HG03432 (cell line): Measurements from ENCODE around the gene MMP24.
"Not testable (repeated sequence)": the region's sequence is repeated elsewhere in the genome, so short reads cannot be mapped to it uniquely, and the experiment has no call there.

Experiments used
- ATAC-seq: cut with Tn5 transposase; IDR thresholded peaks from one replicate; pipeline ENCODE4 v1.9.1; 2021; ENCODE audit warnings: mild to moderate bottlenecking, moderate library complexity; ENCODE audit not compliant: unreplicated experiment

Gene MMP24

GRCh38 chr20:35305682-35306556 is 79.4 kb downstream of the MMP24 start:
- no peak for ATAC-seq

GRCh38 chr20:35306931-35307517 is 80.5 kb downstream of the MMP24 start:
- no peak for ATAC-seq

GRCh38 chr20:35307666-35308653 is 81.5 kb downstream of the MMP24 start:
- ATAC-seq: no peak

- no peak for ATAC-seq
Measured at GRCh38 chr20:35311409-35311808, 84.9 kb downstream of the MMP24 start.

GRCh38 chr20:35311822-35312221 is 85.3 kb downstream of the MMP24 start:
- no peak for ATAC-seq

GRCh38 chr20:35312318-35312717 is 85.8 kb downstream of the MMP24 start:
- no peak for ATAC-seq

- ATAC-seq: no peak
Measured at GRCh38 chr20:35314816-35315631, 88.5 kb downstream of the MMP24 start.

GRCh38 chr20:35315632-35316020 is 89.1 kb downstream of the MMP24 start:
- not testable (repeated sequence) for ATAC-seq

GRCh38 chr20:35316086-35316485 is 89.6 kb downstream of the MMP24 start:
- no peak for ATAC-seq

GRCh38 chr20:35317416-35318210 is 91.1 kb downstream of the MMP24 start:
- ATAC-seq: no peak

GRCh38 chr20:35318502-35319157 is 92.1 kb downstream of the MMP24 start:
- no peak for ATAC-seq

- no peak for ATAC-seq
Measured at GRCh38 chr20:35319192-35319870, 92.8 kb downstream of the MMP24 start.

GRCh38 chr20:35319871-35320197 is 93.3 kb downstream of the MMP24 start:
- no peak for ATAC-seq

GRCh38 chr20:35320396-35321126 is 94.1 kb downstream of the MMP24 start:
- ATAC-seq: no peak

GRCh38 chr20:35325401-35325800 is 98.9 kb downstream of the MMP24 start:
- no peak for ATAC-seq

- no peak for ATAC-seq
Measured at GRCh38 chr20:35326021-35326739, 99.7 kb downstream of the MMP24 start.
